Measurements from ENCODE around the gene CDPF1. TPM values are rescaled to one million over a fixed set of nuclear protein-coding genes. Genes with fewer than 3 reads are reported as not detected.

Gene CDPF1
- total RNA-seq, 4 donors from 2014 or later = 5.7 to 18.8 (median 8.5) TPM

- TF ChIP-seq CTCF (IDR thresholded peaks at IDR 0.05) = no peak
- peak; percentile 5 for ATAC-seq (ENCODE audit: low FRiP score)
- DNase-seq (ENCODE audit: low spot score) = no peak
Observed at GRCh38 chr22:46250783-46251125, 661 bp upstream of the CDPF1 start.

GRCh38 chr22:46247443-46247975 lies 2.6 kb downstream of the CDPF1 start:
- no peak for TF ChIP-seq CTCF (IDR thresholded peaks at IDR 0.05)
- no peak for DNase-seq (ENCODE audit: low spot score)
- no peak for ATAC-seq (ENCODE audit: low FRiP score)

- TF ChIP-seq CTCF (IDR thresholded peaks at IDR 0.05) = no peak
- DNase-seq (ENCODE audit: low spot score) (no peak), ATAC-seq (ENCODE audit: low FRiP score) (no peak)
Observed at GRCh38 chr22:46246178-46246577, 3.9 kb downstream of the CDPF1 start.

- no peak for TF ChIP-seq CTCF (IDR thresholded peaks at IDR 0.05)
- ATAC-seq (ENCODE audit: low FRiP score) (no peak), DNase-seq (ENCODE audit: low spot score) (no peak)
Observed at GRCh38 chr22:46245511-46245910, 4.6 kb downstream of the CDPF1 start.

GRCh38 chr22:46244771-46245170 lies 5.3 kb downstream of the CDPF1 start:
- ATAC-seq (ENCODE audit: low FRiP score) (no peak), DNase-seq (ENCODE audit: low spot score) (no peak)
- TF ChIP-seq CTCF (IDR thresholded peaks at IDR 0.05) = no peak

GRCh38 chr22:46242076-46242475 lies 8.0 kb downstream of the CDPF1 start:
- TF ChIP-seq CTCF (IDR thresholded peaks at IDR 0.05) = no peak
- ATAC-seq (ENCODE audit: low FRiP score) (no peak), DNase-seq (ENCODE audit: low spot score) (no peak)

GRCh38 chr22:46241396-46242007 lies 8.6 kb downstream of the CDPF1 start:
- TF ChIP-seq CTCF (IDR thresholded peaks at IDR 0.05) = no peak
- no peak for DNase-seq (ENCODE audit: low spot score)
- no peak for ATAC-seq (ENCODE audit: low FRiP score)

All from omental fat pad (tissue), 4 donors.